Uterus (tissue), 4 donors: ENCODE data around the gene PRRC2B. TPM values are rescaled to one million over a fixed set of nuclear protein-coding genes. Genes with fewer than 3 reads are reported as not detected.

Experiments used
- DNase-seq, 2 donors: peaks; one replicate each; pipeline ENCODE4 v3.0.0-alpha.2; 2019 to 2020
- H3K27ac ChIP-seq, 2 donors: fragments of 200-600 bp; sonication (generic); 1 replicate in 1 of 2; 2 replicates in 1 of 2; pipeline ENCODE4 v1.5.1; 2016 to 2018
- H3K27me3 ChIP-seq, 2 donors: fragments of 200-600 bp; sonication (generic); one replicate each; pipeline ENCODE4 v1.5.1; 2018 to 2019; ENCODE audit warnings: control low read depth in 1 of 2
- H3K36me3 ChIP-seq, 2 donors: fragments of 200-600 bp; sonication (generic); one replicate each; pipeline ENCODE4 v1.5.1; 2019; ENCODE audit warnings: control low read depth in 1 of 2
- H3K4me1 ChIP-seq, 2 donors: fragments of 200-600 bp; sonication (generic); one replicate each; pipeline ENCODE4 v1.5.1; 2018 to 2019; ENCODE audit warnings: control low read depth in 1 of 2
- H3K4me3 ChIP-seq, 2 donors: fragments of 200-600 bp; sonication (generic); 1 replicate in 1 of 2; 2 replicates in 1 of 2; pipeline ENCODE4 v1.5.1; 2018 to 2019; ENCODE audit warnings: mild to moderate bottlenecking in 1 of 2
- H3K9me3 ChIP-seq, 2 donors: fragments of 200-600 bp; sonication (generic); one replicate each; pipeline ENCODE4 v1.5.1; 2019; ENCODE audit warnings: control low read depth in 1 of 2
- POLR2A ChIP-seq, 2 donors: fragments of 450-650 bp; IDR thresholded peaks; one replicate each; pipeline ENCODE4 v1.6.1; 2016; ENCODE audit warnings: antibody characterized with exemption in 2 of 2, mild to moderate bottlenecking in 1 of 2, moderate library complexity in 1 of 2
- intact Hi-C: fragments of 100-400 bp; cut with DNase I; formaldehyde crosslinking; loops from one replicate; pipeline ENCODE4 v1.15.1; 2023; ENCODE audit warnings: low total_unique reads
- total RNA-seq, 4 donors: library from RNA; depleted of rRNA in 3 of 4; stranded (reverse); fragments of >200 nt in 3 of 4; gene quantifications; one replicate each; pipeline versions ENCODE4 v1.1.0 to v1.2.4, GENCODE V29; 2014 to 2023
- TF ChIP-seq, protein P1 (sequence below), 4 experiments: fragments of 200-600 bp in 2 of 4; fragments of 450-650 bp in 2 of 4; sonication (generic) in 2 of 4; IDR thresholded peaks; one replicate each; pipeline ENCODE4 v1.5.1; 2016 to 2019; ENCODE audit warnings: antibody characterized with exemption in 4 of 4, mild to moderate bottlenecking in 2 of 4, moderate library complexity in 1 of 4
- donor health status: DM: yes; HTN: yes; CAD: no.

The PRRC2B gene
- total RNA-seq, 4 donors from 2014 or later: 81.5 to 297 (median 133) TPM

DNA sequence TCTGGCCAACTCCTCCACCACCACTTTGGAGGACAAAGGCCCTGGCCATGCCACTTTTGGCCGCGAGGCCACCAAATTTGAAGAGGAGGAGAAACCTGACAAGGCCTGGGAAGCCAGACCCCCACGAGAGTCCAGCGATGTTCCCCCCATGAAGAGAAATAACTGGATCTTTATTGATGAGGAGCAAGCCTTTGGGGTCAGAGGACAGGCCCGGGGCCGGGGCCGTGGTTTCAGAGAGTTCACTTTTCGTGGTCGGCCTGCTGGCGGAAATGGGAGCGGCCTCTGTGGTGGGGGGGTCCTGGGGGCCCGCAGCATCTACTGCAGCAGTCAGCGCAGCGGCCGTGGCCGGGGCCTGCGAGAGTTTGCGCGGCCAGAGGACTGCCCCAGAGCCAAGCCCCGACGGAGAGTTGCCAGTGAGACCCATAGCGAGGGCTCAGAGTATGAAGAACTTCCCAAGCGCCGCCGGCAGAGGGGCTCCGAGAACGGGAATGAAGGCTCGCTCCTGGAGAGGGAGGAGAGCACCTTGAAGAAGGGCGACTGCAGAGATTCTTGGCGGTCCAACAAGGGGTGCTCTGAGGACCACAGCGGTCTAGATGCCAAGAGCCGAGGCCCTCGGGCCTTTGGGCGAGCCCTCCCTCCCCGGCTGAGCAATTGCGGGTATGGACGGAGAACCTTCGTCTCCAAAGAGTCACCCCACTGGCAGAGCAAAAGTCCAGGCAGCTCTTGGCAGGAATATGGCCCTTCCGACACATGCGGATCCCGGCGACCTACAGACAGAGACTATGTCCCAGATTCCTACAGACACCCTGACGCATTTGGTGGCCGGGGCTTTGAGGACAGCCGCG, 81.4 kb downstream of the PRRC2B start:
- intact Hi-C loops: no loop called here
- TF ChIP-seq, protein P1, sequence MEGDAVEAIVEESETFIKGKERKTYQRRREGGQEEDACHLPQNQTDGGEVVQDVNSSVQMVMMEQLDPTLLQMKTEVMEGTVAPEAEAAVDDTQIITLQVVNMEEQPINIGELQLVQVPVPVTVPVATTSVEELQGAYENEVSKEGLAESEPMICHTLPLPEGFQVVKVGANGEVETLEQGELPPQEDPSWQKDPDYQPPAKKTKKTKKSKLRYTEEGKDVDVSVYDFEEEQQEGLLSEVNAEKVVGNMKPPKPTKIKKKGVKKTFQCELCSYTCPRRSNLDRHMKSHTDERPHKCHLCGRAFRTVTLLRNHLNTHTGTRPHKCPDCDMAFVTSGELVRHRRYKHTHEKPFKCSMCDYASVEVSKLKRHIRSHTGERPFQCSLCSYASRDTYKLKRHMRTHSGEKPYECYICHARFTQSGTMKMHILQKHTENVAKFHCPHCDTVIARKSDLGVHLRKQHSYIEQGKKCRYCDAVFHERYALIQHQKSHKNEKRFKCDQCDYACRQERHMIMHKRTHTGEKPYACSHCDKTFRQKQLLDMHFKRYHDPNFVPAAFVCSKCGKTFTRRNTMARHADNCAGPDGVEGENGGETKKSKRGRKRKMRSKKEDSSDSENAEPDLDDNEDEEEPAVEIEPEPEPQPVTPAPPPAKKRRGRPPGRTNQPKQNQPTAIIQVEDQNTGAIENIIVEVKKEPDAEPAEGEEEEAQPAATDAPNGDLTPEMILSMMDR (IDR thresholded peaks at IDR 0.05): no peak
- no peaks in the 10 kb centered on the region for H3K9me3 ChIP-seq
- no peaks in the 10 kb centered on the region for H3K4me1 ChIP-seq
- H3K27me3 ChIP-seq: no peaks in the 10 kb centered on the region
- H3K27ac ChIP-seq: no peak overlapping the region
- no peaks in the 10 kb centered on the region for H3K36me3 ChIP-seq
- no peak overlapping the region for H3K4me3 ChIP-seq
- DNase-seq: no peak

DNA sequence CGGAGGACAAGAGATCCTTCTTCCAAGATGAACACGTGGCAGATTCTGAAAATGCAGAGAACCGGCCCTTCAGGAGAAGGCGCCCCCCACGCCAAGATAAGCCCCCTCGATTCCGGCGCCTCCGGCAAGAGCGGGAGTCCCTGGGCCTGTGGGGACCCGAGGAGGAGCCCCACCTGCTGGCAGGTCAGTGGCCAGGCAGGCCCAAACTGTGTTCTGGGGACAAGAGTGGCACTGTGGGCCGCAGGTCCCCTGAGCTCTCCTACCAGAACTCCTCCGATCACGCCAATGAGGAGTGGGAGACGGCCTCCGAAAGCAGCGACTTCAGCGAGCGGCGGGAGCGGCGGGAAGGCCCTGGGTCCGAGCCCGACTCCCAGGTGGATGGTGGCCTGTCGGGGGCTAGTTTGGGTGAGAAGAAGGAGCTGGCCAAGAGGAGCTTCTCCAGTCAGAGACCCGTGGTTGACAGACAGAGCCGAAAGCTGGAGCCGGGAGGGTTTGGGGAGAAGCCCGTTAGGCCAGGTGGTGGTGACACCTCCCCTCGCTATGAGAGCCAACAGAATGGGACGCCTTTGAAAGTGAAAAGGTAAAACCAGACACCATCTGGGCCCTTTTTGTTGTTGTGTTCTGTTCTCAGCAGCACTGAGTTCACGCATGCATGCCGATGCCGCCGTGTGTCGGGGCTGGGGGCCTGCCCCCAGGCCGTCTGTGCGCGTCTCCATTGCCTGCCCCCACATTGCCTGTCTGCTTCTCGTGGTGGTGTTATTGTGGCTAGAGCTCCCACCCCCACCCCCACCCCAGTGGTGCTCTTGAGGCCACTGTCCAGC, 82.3 kb downstream of the PRRC2B start:
- no peaks in the 10 kb centered on the region for H3K27me3 ChIP-seq

DNA sequence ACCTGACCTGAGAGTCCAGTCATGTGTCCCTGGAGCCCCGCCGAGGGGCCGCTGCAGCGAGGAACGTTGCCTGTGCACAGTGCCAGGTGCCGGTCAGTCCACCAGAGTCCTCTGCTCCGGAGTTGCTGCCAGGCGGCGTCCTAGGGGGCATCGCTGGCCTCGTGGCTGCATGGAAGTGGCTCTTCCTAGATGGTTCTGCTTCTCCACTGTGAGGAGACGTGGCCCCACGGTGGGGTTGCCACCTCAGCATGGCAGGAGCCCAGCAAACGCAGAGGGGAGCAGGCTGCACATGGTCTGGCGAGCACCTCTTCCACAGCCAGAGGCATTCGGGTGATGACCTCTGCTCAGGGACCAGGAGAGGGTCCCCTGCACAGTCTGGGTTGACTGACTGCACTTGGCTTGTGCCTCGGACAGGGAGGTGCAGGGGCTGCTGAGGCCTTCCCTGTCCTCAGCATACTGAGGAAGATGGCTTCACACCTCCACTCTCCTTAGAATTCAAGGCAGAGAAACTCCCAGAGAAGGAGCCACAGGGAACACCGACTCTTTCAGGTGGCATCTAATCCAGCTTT, 83.0 kb downstream of the PRRC2B start:
- H3K4me3 ChIP-seq: no peak overlapping the region
- no peaks in the 10 kb centered on the region for H3K27me3 ChIP-seq
- no peaks in the 10 kb centered on the region for H3K4me1 ChIP-seq
- no peaks in the 10 kb centered on the region for H3K9me3 ChIP-seq
- H3K27ac ChIP-seq: no peak overlapping the region
- H3K36me3 ChIP-seq: no peaks in the 10 kb centered on the region
- intact Hi-C loops: no loop called here
- TF ChIP-seq, protein P1 (IDR thresholded peaks at IDR 0.05): no peak
- no peak for TF ChIP-seq POLR2A (IDR thresholded peaks at IDR 0.05)
- DNase-seq: no peak

More for the DNA sequence above, 82.3 kb downstream of the PRRC2B start:
- H3K27ac ChIP-seq: no peak overlapping the region
- no peak for DNase-seq
- intact Hi-C loops: no loop called here
- TF ChIP-seq, protein P1 (IDR thresholded peaks at IDR 0.05): peak in 3 of 4 experiments; percentile 17 to 20 (median 19)
- TF ChIP-seq POLR2A (IDR thresholded peaks at IDR 0.05): no peak
- H3K4me3 ChIP-seq: no peak overlapping the region
- no peaks in the 10 kb centered on the region for H3K9me3 ChIP-seq
- no peaks in the 10 kb centered on the region for H3K36me3 ChIP-seq
- H3K4me1 ChIP-seq: no peaks in the 10 kb centered on the region

DNA sequence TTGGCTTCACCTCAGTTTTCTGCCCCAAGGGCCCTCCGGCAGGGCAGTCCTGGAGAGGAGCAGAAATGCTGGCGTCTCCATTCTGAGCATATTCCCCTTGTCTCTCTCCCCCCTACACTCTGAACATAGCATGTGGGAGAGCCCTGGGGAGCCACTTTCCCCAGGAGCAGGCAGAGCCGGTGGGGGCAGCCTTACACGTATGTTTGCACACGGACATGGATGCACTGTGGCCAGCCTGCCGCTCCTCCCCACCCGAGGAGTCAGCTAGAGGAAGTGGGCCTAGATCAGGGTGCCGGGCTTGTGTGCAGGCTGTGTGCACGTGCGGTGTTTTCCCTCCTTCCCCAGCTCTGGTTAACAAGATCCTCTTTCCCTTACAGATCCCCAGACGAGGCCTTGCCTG, 83.5 kb downstream of the PRRC2B start:
- intact Hi-C loops: no loop called here
- no peaks in the 10 kb centered on the region for H3K36me3 ChIP-seq
- no peak overlapping the region for H3K27ac ChIP-seq

More for the DNA sequence above, 83.5 kb downstream of the PRRC2B start:
- no peaks in the 10 kb centered on the region for H3K9me3 ChIP-seq
- H3K4me3 ChIP-seq: no peak overlapping the region
- H3K4me1 ChIP-seq: no peaks in the 10 kb centered on the region
- H3K27me3 ChIP-seq: no peaks in the 10 kb centered on the region
- TF ChIP-seq, protein P1 (IDR thresholded peaks at IDR 0.05): no peak
- no peak for TF ChIP-seq POLR2A (IDR thresholded peaks at IDR 0.05)
- DNase-seq: no peak
